ENCODE results near the gene AMTN.

The AMTN gene

DNA sequence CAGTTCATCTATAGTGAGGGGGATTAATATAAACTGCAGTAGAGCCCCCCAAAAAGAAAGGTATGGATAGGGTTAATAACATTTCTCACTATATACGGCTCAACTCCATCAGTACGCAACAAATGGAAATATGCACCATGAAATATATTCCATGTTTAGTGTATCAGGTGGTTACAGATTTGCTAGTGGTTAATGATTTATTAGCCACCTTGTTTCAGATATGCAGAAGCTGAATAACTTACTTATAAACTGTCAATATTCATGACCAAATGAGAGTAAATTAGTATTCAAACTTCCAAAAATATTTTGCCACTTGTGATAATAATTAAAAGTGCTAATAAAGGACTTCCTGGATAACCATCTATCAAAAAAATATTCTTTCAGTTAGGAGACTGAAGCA, 14.8 kb downstream of the AMTN start:
- Histone ChIP-seq H3K4me3 (ENCODE audit: low read depth, low read length) (no peak overlapping the region), H3K4me1 (ENCODE audit: control insufficient read depth, insufficient read depth, low read length) (no peaks in the 10 kb centered on the region), H3K36me3 (ENCODE audit: control insufficient read depth in 2 of 2, insufficient read depth in 1 of 2, low read length in 2 of 2) (no peaks in the 10 kb centered on the region), H3K9me3 (ENCODE audit: control insufficient read depth, insufficient read depth, low read depth, low read length) (no peaks in the 10 kb centered on the region), H3K27ac (ENCODE audit: extremely low read depth, low read depth, low read length) (no peak overlapping the region)
- POLR2A ChIA-PET = no interaction called here
- CTCF ChIA-PET = interaction anchor here (0.7 kb wide), 1 partner anchor 24 kb away, joined by 3 read pairs; no protein-coding TSS in a partner anchor
- TF ChIP-seq ZNF391 (tag by site-specific recombination; IDR thresholded peaks at IDR 0.05; ENCODE audit: borderline replicate concordance, low read depth) = no peak
- TF ChIP-seq ZBTB6 (tag by site-specific recombination; IDR thresholded peaks at IDR 0.05) = no peak
- TF ChIP-seq SP3 (tag by site-specific recombination; IDR thresholded peaks at IDR 0.05) = no peak
- TF ChIP-seq, protein P1, sequence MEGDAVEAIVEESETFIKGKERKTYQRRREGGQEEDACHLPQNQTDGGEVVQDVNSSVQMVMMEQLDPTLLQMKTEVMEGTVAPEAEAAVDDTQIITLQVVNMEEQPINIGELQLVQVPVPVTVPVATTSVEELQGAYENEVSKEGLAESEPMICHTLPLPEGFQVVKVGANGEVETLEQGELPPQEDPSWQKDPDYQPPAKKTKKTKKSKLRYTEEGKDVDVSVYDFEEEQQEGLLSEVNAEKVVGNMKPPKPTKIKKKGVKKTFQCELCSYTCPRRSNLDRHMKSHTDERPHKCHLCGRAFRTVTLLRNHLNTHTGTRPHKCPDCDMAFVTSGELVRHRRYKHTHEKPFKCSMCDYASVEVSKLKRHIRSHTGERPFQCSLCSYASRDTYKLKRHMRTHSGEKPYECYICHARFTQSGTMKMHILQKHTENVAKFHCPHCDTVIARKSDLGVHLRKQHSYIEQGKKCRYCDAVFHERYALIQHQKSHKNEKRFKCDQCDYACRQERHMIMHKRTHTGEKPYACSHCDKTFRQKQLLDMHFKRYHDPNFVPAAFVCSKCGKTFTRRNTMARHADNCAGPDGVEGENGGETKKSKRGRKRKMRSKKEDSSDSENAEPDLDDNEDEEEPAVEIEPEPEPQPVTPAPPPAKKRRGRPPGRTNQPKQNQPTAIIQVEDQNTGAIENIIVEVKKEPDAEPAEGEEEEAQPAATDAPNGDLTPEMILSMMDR (tag by site-specific recombination; IDR thresholded peaks at IDR 0.05) = no peak
- no peak for TF ChIP-seq ZNF324 (tag by site-specific recombination; IDR thresholded peaks at IDR 0.05)
- TF ChIP-seq ZNF37A (tag by site-specific recombination; IDR thresholded peaks at IDR 0.05) = no peak
- no peak for TF ChIP-seq ZNF433 (tag by site-specific recombination; IDR thresholded peaks at IDR 0.05; ENCODE audit: low read depth)
- TF ChIP-seq ZNF624 (tag by site-specific recombination; IDR thresholded peaks at IDR 0.05) = no peak
- TF ChIP-seq ZFP41 (tag by site-specific recombination; IDR thresholded peaks at IDR 0.05; ENCODE audit: borderline replicate concordance) = no peak

- POLR2A ChIA-PET = no interaction called here
- Histone ChIP-seq H3K9me3 (ENCODE audit: control insufficient read depth, insufficient read depth, low read depth, low read length) (no peaks in the 10 kb centered on the region), H3K36me3 (ENCODE audit: control insufficient read depth in 2 of 2, insufficient read depth in 1 of 2, low read length in 2 of 2) (no peaks in the 10 kb centered on the region), H3K4me1 (ENCODE audit: control insufficient read depth, insufficient read depth, low read length) (no peaks in the 10 kb centered on the region), H3K27ac (ENCODE audit: extremely low read depth, low read depth, low read length) (no peak overlapping the region), H3K4me3 (ENCODE audit: low read depth, low read length) (no peak overlapping the region)
- TF ChIP-seq ZNF423 (tag by site-specific recombination; IDR thresholded peaks at IDR 0.05) = no peak
- TF ChIP-seq ZNF549 (tag by site-specific recombination; IDR thresholded peaks at IDR 0.05) = no peak
- TF ChIP-seq PATZ1 (tag by site-specific recombination; IDR thresholded peaks at IDR 0.05) = no peak
- TF ChIP-seq ZNF701 (tag by site-specific recombination; IDR thresholded peaks at IDR 0.05) = no peak
- TF ChIP-seq ZNF324 (tag by site-specific recombination; IDR thresholded peaks at IDR 0.05) = no peak
- no peak for TF ChIP-seq ZBTB17 (tag by site-specific recombination; IDR thresholded peaks at IDR 0.05)
- no peak for TF ChIP-seq FEZF1 (tag by site-specific recombination; IDR thresholded peaks at IDR 0.05)
- no peak for TF ChIP-seq PRDM1 (tag by site-specific recombination; IDR thresholded peaks at IDR 0.05)
- no peak for TF ChIP-seq ATF2 (tag by site-specific recombination; IDR thresholded peaks at IDR 0.05; ENCODE audit: low read depth)
- TF ChIP-seq, protein P2, sequence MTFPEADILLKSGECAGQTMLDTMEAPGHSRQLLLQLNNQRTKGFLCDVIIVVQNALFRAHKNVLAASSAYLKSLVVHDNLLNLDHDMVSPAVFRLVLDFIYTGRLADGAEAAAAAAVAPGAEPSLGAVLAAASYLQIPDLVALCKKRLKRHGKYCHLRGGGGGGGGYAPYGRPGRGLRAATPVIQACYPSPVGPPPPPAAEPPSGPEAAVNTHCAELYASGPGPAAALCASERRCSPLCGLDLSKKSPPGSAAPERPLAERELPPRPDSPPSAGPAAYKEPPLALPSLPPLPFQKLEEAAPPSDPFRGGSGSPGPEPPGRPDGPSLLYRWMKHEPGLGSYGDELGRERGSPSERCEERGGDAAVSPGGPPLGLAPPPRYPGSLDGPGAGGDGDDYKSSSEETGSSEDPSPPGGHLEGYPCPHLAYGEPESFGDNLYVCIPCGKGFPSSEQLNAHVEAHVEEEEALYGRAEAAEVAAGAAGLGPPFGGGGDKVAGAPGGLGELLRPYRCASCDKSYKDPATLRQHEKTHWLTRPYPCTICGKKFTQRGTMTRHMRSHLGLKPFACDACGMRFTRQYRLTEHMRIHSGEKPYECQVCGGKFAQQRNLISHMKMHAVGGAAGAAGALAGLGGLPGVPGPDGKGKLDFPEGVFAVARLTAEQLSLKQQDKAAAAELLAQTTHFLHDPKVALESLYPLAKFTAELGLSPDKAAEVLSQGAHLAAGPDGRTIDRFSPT (tag by site-specific recombination; IDR thresholded peaks at IDR 0.05) = no peak
- no peak for TF ChIP-seq ZIC2 (tag by site-specific recombination; IDR thresholded peaks at IDR 0.05)
- no peak for TF ChIP-seq ZNF600 (tag by site-specific recombination; IDR thresholded peaks at IDR 0.05)
- no peak for TF ChIP-seq ZNF433 (tag by site-specific recombination; IDR thresholded peaks at IDR 0.05; ENCODE audit: low read depth)
- TF ChIP-seq ZNF707 (tag by site-specific recombination; IDR thresholded peaks at IDR 0.05) = no peak
- TF ChIP-seq, protein P3, sequence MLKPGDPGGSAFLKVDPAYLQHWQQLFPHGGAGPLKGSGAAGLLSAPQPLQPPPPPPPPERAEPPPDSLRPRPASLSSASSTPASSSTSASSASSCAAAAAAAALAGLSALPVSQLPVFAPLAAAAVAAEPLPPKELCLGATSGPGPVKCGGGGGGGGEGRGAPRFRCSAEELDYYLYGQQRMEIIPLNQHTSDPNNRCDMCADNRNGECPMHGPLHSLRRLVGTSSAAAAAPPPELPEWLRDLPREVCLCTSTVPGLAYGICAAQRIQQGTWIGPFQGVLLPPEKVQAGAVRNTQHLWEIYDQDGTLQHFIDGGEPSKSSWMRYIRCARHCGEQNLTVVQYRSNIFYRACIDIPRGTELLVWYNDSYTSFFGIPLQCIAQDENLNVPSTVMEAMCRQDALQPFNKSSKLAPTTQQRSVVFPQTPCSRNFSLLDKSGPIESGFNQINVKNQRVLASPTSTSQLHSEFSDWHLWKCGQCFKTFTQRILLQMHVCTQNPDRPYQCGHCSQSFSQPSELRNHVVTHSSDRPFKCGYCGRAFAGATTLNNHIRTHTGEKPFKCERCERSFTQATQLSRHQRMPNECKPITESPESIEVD (tag by site-specific recombination; IDR thresholded peaks at IDR 0.05) = no peak
- CTCF ChIA-PET = interaction anchor here (0.7 kb wide), 1 partner anchor 25 kb away, joined by 3 read pairs; no protein-coding TSS in a partner anchor
Observed at GRCh38 chr4:70533791-70534190, 15.4 kb downstream of the AMTN start.
